GM19467 (cell line): ENCODE results near the gene GPRC6A.
"Not testable (repeated sequence)": the region's sequence is repeated elsewhere in the genome, so short reads cannot be mapped to it uniquely, and the experiment has no call there.

ENCODE experiments used
- ATAC-seq: cut with Tn5 transposase; IDR thresholded peaks from one replicate; pipeline ENCODE4 v1.9.1; 2021; ENCODE audit warnings: mild to moderate bottlenecking, moderate library complexity; ENCODE audit not compliant: unreplicated experiment

The GPRC6A gene, protein sequence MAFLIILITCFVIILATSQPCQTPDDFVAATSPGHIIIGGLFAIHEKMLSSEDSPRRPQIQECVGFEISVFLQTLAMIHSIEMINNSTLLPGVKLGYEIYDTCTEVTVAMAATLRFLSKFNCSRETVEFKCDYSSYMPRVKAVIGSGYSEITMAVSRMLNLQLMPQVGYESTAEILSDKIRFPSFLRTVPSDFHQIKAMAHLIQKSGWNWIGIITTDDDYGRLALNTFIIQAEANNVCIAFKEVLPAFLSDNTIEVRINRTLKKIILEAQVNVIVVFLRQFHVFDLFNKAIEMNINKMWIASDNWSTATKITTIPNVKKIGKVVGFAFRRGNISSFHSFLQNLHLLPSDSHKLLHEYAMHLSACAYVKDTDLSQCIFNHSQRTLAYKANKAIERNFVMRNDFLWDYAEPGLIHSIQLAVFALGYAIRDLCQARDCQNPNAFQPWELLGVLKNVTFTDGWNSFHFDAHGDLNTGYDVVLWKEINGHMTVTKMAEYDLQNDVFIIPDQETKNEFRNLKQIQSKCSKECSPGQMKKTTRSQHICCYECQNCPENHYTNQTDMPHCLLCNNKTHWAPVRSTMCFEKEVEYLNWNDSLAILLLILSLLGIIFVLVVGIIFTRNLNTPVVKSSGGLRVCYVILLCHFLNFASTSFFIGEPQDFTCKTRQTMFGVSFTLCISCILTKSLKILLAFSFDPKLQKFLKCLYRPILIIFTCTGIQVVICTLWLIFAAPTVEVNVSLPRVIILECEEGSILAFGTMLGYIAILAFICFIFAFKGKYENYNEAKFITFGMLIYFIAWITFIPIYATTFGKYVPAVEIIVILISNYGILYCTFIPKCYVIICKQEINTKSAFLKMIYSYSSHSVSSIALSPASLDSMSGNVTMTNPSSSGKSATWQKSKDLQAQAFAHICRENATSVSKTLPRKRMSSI

DNA sequence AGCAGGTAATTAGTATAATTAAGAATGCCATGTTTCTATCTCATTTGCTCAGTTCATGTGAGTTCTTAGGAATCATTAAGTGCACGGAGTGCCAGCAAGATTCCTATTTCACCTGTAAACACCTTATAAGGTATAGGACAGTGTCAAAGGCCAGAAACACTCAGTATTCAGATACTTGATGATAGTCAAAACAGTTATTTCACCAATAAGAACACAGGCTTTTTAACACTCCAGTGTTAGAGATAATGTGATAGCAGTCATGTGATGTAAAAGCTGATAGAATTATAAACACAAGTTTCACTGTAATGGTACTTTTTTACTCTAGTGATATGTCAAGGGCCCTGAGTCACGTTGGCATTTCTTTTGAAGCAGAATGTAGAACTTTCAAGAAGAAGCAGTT, at the start of gene GPRC6A:
TSS of gene GPRC6A (minus strand) at position 101 of the 400 bp plus-strand sequence. CDS start at position 31, 70 bp downstream.
- no peak for ATAC-seq

DNA sequence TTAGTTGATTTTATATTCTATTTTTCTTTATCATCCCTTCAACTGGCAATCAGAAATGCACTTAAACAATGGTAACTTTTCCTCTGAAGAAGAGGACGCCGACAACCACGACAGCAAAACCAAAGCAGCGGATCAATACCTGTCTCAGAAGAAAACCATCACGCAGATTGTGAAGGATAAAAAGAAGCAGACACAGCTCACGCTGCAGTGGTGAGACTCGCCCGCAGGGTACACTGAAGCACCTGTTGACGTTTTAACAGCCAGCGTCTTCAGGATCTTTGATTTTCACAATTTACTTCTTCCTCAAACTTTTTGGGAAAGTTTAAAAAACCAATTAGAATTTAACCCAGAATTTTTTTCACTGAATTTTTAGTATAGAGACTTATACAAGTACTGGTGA, 48.9 kb upstream of the GPRC6A start:
- ATAC-seq = no peak

DNA sequence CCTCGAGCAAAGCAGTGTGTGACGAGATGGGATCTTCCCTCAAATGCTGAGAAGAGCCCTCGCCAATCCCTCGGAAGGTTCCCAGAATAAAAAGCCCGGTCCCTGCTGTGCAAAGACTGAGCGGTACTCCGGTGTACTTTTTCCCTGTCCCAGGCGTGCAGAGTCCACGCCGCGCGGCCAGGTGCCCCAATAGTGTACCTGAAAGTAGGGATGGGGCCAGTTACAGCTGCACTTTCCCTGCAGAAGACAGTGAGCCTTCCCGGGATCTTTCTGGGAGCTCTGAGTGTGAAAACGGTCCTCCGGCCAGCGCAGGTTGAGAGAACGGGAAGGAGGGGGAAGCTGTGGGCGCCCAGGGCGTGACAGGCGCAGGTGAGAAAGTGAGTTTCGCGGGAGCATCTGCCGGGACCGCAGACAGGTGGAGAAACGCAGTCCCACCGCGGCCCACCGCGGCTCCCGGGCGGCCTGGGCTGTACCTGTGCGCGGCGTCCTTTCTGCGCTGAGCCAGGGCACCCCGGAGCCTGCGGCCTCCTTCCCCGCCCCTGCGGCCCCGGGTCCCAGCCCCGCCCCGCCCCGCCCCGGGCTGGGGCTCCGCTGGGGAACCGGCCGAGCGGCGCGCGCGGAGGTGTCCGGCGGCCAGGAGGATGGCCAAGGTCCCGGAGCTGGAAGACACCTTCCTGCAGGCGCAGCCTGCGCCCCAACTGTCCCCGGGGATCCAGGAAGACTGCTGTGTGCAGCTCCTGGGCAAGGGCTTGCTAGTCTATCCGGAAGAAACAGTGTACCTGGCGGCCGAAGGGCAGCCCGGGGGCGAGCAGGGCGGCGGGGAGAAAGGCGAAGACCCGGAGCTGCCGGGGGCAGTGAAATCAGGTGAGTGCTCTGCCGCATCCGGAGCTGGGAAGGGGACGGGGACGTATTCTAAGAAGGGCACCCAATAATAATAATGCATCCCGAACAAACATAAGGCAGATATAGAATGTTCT, 48.0 kb upstream of the GPRC6A start, which contains the start of gene RFX6:
TSS of gene RFX6 (plus strand) at position 608 of the 977 bp plus-strand sequence. CDS start at position 642, 34 bp downstream.
- no peak for ATAC-seq

DNA sequence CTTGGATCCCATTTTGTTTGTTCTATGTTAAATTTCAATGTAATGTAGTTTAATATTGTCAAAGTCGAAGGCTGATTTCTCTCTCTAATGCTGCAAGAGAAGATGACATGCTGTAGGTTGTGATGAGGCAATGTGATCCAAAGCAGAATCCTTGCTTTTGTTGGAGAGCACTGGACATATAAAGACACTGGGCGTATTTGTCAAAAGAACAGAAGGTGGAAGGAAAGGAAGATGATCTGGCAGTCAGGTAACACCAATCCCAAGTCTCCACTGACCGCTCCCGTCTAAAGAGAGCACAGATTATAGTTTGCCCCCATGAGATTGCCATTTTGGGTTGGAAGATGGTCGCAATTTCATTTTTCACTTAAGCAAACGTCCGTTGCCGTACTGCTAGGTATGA, 47.2 kb upstream of the GPRC6A start:
- no peak for ATAC-seq

DNA sequence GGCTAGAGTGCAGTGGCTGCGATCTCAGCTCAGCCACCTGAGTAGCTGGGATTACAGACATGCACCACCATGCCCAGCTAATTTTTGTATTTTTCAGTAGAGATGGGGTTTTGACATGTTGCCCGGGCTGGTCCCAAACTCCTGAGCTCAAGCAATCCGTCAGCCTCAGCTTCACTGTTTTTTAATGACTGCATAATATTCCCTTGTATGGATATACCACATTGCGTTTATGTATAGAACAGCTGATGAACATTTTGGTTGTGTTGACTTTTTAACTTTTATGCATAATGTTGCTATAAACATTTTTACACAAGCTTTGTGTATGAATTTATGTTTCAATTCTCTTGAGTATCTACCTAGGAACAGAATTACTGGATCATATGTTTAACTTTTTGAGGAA, 43.9 kb upstream of the GPRC6A start:
- ATAC-seq = no peak

DNA sequence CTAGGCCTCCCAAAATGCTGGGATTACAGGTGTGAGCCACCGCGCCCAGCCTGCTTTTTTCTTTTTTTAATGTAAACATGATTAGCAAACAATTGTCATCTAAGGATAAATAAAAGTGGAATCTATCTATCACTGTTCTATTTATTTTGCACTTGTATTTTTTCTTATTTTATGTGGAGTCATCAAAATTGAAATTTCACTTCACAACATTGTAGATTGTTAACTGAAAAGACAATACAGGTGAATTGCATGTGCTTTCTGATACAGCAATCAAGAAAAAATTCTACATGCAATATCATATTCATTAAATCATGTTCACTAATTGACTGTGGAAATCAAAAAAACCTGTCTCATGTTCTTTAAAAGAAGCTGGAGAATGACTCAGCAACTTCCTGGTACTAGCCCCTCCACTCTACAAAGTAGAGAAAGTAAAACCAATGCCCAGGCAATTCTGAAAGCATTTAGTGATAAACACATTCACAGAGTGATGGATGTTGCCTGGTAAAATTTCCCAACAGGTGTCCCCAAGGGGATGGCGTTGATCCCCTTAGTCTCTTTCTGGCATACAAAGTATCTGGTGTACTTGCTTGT, 37.5 kb upstream of the GPRC6A start:
- peak; percentile 79 for ATAC-seq

DNA sequence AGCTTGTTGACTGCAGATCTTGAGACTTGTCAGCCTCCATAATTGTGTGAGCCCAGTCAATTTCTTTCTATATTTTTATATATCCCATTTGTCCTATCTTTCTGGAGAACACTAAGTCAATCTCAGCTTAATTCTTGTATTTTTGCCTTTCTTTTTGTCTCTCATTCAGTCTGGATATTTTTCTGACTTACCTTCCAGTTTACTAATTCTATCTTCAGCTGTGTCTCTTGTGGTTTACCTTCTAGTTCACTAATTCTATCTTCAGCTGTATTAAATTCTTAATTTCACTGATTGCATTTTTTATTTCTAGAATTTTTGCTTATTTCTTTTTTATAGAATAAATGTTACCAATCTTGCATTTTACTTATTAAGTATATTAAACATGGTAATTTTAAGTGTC, 30.4 kb upstream of the GPRC6A start:
- ATAC-seq = no peak

DNA sequence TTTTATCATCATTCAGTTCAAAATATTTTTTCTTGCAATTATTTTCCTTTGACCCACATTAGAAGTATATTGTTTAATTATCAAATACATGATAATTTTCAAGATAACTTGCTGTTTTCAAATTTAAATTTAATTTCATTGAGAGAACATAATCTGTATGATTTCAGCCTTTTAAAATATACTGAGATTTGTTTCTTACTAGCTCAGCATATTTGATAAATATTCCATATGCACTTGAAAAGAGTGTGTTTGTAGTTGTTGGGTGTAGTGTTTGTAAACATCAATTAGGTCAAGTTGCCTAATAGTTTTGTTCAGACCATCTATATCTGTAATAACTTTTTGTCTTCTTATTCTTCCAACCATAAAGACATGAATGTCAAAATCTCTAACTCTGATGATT, 29.2 kb upstream of the GPRC6A start:
- no peak for ATAC-seq

DNA sequence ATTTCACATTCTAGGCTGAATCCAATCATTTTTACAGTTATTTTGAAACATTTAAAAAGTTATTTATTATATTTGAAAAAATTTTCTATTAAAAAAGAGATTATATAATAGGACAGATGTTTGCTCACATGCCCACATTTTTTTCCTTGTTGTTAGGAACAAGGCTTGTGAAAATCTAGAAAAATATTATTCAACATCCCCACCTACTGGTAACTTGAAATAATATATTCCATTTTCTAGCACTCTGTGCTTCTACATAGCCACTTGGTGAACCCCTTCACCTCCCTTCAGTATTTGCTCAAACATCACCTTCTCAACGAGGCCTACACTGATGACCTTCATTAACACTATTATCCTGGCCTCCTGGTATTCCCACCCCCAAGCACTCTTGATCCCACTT, 18.3 kb upstream of the GPRC6A start:
- no peak for ATAC-seq

DNA sequence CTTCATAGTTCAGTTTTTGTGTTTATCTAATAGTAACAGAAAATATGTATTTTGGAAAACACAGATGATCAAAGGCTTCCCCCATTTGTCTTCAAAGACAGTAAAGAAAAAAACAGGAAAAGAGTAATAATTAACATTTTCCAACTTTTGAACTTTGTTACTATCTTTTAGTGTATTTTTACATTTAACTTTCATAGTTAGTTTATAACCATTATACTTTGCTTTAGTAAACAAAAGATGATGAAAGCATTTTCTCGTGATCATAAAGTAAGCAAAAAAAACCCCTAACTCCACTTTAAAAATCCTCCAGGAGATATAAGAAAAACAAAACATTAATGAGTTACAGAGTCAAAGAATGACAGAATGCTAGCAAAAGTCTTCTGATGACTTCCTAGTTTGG, 13.6 kb upstream of the GPRC6A start:
- ATAC-seq = no peak

DNA sequence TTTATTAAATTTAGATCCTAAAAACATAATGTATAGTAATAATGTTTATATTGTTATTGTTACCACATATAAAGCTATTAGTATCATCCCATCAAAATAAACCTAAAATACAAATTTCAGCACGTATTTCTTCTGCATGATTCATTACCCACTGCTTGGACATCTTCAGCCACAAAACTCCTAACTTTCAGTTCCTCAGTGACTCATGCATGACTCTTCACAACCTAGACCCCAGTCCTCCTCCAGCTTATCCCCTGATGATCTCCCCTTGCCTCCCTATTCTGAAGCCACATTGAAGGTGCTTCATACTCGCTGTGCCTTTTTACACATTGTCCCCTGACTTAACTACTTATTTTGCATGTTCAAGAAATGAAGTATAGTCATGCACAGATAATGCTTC, 11.2 kb upstream of the GPRC6A start:
- no peak for ATAC-seq

DNA sequence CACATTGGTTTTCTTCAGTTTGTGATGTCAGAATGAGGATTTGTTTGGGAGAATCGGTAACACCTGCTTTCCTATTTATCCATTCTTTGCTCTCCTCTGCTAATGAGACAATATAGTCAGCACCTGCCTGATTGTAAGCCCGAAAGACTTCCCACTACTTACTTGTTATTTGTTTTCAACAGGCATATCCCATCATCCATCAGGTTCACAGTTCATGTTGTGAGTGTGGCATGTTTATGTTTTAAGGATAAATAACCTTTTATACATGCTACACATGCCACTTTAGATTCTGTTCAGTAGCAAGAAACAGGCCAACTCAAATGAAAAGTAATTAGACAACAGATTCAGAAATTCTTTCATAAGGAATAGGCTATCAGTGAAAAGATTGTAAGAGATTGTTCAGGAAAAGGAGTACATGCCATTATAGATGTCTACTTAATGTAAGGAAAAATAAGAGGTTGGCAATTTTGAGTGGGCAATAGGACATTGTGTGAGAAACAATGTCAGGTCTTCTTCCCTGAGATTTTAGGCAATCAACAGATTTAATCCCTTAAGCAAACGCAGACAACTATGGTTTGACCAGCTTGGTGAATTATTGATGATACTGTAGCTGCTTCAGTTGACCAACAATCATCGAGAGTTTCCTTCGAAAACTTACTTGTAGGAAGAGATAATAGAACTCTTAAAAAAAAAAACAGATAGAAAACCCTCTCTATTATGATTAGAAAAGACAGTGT, 7.9 kb upstream of the GPRC6A start:
- no peak for ATAC-seq

DNA sequence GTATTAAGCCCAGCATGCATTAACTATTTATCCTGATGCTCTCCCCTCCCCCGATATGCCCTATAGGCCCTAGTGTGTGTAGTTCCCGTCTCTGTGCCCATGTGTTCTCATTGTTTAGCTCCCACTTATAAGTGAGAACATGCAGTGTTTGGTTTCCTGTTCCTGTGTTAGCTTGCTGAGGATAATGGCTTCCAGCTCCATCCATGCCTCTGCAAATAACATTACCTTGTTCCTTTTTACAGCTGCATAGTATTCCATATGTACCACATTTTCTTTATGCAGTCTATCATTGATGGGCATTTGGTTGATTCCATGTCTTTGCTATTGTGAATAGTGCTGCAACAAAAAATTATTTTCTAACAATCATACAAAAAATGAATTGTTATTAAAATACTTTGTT, 5.6 kb upstream of the GPRC6A start:
- ATAC-seq = not testable (repeated sequence)

DNA sequence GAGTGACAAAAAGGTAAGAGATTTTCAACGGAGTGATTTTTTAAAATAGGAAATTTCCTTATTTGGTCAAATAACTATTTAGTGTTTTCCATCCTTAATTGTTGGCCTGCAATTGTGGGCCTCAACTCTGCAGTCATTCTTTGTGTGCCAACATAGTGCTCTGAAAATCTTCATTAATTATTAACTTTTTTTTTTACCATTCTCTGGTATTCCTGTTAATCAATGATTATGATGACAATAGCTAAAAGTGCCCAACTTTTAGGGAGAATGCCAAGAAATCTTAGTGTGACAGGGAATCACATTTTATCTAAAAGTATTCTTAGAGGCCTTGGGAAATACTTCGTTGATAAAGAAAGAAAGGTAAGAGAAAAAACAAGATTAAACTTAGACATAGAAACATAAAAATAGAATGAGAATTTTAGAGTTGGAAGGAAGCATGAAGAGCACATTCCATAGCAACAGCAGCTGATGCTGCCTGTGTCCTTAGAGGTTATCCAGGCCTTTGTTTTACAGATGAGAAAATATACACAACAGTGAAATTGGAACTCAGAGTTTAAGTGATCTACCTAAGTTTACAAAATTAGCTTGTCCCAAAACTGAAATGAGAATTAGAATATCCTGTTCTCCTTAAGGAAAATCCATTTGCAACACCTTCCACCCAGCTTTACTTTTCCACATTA, 1.2 kb downstream of the GPRC6A start:
- ATAC-seq = no peak

DNA sequence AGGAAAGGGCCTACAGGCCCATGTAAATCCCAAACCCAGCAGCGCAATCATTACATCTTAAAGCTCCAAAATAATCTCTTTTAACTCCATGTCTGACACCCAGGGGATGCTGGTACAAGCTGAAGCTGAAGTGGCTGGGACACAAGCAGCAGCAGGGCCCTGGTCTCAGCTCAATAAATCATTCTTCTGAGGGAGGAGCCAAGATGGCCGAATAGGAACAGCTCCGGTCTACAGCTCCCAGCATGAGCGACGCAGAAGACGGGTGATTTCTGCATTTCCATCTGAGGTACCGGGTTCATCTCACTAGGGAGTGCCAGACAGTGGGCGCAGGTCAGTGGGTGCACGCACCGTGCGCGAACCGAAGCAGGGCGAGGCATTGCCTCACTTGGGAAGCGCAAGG, 12.5 kb downstream of the GPRC6A start:
- not testable (repeated sequence) for ATAC-seq

DNA sequence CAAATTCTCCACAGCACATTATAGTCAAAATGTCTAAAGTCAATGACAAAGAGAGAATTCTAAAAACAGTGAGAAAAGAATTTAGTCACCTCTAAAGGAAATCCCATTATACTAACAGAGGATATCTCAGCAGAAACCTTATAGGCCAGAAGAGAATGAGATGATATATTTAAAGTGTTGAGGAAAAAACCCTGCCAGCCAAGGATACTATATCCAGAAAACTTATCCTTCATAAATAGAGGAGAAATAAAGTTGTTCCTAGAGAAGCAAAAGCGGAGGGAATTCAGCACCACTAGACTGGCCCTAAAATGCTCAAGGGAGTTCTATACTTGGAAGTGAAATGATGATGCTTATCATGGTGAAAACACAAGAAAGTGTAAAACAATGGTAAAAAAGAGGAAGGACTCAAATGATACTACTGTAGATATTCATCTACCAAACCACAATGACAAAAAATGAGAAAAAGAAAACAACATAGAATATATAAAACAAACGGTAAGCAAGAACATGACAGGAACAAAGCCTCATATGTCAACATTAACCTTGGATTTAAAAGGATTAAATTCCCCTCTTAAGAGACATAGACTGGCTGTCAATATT, 16.7 kb downstream of the GPRC6A start:
- ATAC-seq = no peak

DNA sequence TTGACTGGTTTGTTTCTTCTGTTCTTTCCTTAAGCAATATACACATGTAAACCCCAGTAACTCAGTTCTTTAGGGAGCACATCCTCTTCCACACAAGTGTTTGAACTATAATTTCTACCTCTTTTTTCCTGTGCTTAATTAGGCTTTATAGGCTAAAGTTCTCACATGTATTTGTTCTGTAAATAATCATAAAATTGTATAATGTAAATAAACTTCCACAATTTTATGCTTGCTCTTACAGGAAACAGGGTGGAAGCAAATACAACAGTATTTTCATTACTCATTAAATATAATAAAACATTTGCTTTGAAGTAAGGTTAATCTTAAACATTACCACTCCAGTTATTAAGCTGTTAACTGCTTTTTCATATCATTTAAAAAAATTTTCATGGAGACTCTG, 26.9 kb downstream of the GPRC6A start:
- no peak for ATAC-seq

DNA sequence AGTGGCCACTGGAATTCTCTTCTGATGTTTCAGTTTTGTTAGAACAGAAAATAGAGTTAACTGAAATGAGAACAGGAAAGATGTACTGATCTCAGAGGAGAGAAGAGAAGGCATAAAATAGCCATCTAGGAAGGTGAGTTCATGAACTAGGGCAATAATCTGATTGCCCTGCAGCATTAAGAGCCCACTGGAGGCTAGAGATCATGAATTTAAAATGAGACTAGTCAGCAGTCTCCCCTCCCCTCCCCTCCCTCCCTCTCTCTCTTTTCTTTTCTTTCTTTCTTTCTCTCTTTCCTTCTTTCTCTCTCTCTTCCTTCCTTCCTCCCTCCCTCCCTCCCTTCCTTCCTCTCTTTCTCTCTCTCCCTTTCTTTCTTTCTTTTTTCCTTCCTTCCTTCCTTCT, 28.9 kb downstream of the GPRC6A start:
- ATAC-seq = no peak

DNA sequence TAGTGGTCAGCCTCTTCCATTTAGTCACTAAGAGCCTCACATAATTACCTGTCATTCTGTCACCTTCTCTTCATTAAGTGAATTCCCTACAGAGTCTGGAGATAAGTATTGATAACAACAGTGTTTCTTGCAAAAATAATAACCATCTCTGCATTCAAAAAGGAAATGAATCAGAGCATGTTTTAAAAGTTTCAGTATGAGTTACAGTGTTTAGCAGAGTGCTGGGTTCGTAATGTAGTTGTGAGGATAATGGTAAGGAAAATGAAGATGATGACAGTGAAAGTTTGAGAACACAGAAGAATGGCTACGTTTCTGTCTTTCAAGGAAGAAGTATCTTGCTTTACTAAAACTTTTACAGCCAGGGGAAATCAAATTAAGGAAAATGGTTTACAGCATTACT, 31.3 kb downstream of the GPRC6A start:
- ATAC-seq = no peak
